H4 (cell line): Measurements from ENCODE around the gene PREX1. TPM values are rescaled to one million over a fixed set of nuclear protein-coding genes. Genes with fewer than 3 reads are reported as not detected.

Experiments
- DNase-seq: peaks from one replicate; pipeline ENCODE4 v3.0.0-alpha.2; 2015; ENCODE audit warnings: low spot score
- total RNA-seq: library from RNA; depleted of rRNA; stranded (reverse); fragments of >200 nt; shearing (Covaris generic); gene quantifications from 2 replicates; pipeline ENCODE4 v1.2.3, GENCODE V29; 2014

PREX1 gene
- total RNA-seq, 1 experiment from 2014 or later, result 3.1 TPM

GRCh38 chr20:48703511-48704219 lies 124.1 kb downstream of the PREX1 start:
- DNase-seq, result no peak

GRCh38 chr20:48703107-48703506 lies 124.7 kb downstream of the PREX1 start:
- DNase-seq, result no peak

GRCh38 chr20:48702455-48702913 lies 125.3 kb downstream of the PREX1 start:
- DNase-seq, result no peak

DNA sequence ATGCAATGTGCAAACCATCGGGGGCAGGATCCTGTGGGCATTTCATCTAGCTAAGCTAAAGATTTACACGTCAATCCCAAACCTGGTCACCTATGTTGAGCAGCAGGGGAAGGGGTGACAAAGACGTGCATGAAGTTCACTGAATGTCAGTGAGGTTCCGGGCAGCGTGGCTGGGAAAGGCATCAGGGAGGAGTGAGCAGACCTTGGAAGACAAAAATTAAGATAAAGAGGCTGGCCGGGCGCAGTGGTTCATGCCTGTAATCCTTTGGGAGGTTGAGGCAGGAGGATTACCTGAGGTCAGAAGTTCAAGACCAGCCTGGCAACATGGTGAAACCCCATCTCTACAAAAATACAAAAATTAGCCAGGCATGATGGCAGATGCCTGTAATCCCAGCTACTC lies 126.1 kb downstream of the PREX1 start:
- DNase-seq, result no peak

DNA sequence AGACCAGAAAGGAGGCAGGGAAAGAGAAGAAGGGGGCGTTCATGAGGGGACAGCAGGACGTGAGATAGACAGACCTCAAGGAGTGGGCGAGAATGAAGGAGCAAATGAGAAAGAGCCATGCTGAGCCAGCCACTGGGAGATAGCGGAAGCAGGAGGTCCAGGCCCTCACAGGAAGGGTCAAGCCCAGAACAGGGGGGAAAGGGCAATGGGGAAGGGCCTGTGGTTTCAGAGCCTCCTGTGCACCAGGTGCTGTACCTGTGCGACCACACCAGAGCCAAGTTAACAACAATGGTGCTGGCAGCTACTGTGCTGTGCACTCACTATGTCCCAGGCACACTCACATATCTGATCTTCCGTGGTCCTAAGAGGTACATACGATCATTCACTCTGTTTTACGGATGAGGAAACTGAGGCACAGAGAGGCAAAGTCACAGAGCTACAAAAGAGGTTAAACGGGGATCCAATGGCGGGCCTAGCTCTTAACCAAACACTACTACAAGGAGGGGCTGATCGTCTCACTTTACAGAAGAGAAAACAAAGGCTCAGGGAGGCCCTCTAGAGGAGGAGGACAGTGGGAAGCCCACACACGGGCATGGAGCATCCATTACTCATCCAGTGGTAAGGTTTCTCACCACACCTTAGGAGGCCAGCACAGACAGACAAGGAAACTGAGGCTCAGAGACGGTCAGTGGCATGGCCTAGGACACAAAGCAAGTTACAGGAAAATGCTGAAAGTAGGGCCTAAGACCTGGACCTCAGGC lies 129.1 kb downstream of the PREX1 start:
- no peak for DNase-seq

DNA sequence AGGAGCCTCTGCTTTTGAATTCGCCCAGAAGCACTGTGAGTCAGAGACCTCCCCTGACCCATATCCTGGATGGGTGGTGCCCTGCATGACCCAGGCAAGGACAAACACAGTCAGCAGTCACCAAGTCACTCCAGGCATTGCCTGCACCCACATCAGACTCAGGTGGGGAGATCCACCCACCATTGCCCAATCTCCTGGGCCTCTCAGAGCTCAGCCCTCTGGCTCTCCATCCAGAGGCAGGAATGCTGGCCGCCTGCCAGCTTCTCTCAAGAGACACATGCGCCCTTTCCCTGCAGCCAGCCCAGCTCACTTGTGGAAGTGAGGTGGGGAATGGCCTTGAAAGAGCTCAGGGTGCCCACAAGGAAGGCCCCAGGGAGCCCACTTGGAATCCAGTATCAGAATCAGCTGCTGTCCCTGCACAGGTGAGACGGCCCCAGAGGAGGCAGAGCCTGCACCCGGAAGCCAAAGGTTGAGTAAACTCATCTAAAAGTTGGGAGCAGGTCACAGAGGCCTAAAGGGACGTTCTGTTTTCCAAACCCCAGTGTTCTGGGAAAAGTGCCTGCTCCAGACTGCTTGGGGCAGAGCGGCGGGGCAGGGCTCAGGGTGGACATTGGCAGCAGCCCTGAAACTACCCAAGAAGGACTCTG lies 129.8 kb downstream of the PREX1 start:
- peak; percentile 73 for DNase-seq

DNA sequence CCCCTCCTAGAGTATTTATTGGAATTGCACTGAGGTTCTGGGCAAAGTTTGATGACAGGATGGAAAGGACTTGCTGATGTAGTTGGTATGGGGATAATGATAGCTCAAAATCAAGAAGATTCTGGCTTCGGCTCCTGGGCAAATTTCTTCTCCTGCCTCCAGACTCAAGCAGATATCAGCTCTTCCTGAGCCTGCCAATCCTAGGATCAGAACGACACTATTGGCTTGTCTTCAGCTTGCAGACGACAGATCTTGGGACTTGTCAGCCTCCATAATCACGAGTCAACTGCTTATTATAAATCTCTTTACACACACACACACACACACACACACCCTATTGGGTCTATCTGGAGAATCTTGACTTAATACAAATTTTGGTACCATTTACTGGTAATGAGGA lies 131.1 kb downstream of the PREX1 start:
- DNase-seq, result no peak

- no peak for DNase-seq
These were observed 132.1 kb downstream of the PREX1 start for GRCh38 chr20:48695738-48696137.

DNA sequence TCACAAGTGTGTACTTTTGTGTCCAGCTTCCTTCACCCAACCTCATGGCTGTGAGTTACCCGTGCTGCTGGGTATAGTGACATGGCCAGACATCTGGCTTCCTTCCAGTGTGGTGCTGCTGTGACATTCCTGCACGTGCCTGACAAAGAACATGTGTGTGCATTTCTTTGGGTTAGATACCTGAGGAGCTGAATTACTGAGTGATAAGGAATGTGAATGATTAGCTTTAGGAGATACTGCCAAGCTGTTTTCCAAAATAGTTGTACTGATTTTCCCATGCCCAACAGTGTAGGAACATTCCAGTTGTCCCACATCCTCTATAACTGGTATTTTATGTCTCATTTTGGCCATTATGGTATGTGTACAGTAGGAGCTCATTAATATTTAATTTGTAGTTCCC lies 132.5 kb downstream of the PREX1 start:
- no peak for DNase-seq

DNA sequence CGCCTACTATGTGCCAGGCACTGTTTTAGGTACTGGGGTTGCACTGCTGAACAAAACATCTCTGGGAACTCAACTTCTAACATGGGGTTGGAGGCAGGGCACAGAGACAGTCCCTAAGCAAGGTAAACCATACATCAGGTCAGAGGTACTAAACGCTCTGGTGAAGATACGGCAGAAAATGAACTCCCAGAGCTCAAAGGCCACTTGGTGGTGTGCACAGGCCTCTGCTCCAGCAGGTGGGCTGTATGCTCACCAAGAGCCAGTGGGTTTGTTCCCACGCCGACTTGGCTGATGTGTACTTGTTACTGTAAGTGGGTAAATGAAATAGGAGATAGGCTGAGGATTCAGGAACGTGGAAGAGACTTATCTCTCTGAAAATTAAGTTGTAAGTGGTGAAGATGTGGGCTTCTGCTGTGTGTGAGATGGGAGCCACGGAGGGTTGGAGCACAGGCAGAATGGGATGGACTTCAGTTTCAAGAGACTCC lies 133.4 kb downstream of the PREX1 start:
- DNase-seq, result no peak

GRCh38 chr20:48691523-48691922 lies 136.3 kb downstream of the PREX1 start:
- no peak for DNase-seq

GRCh38 chr20:48690888-48691287 lies 136.9 kb downstream of the PREX1 start:
- no peak for DNase-seq

DNA sequence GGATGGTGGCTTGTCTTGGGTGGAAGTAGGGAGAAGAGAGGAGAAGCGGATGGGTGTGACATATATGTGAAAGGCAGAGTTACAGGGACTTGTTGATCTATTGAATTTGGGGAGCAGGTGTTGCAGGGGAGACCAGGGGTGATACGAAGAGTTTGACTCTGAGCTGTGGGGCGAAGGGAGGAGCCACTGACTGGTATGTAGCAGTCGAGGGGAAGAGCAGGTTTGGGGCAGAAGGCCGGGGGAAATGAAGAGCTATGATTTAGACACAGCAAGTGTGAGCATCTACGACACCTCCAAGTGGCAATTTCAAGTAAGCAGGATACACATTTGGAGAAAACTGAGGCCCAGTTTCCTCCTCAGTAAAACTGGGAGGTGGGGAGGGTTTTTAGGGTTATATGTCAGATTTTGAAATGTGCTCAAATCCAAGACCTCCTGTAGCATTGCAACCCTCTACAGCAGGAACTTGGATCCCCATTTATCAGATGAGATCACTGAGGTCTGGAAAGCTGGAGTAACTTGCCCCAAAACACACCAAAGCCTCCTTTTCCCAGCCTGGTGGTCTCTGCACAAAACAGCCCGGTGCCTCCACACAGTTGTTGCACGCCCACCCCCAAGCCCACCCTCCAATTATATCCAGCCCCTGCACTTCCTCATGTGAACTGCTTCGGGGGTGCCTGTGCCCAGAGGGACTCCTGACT lies 137.8 kb downstream of the PREX1 start:
- DNase-seq, result no peak

GRCh38 chr20:48689388-48689787 lies 138.4 kb downstream of the PREX1 start:
- DNase-seq, result no peak

- DNase-seq, result no peak
These were observed 139.2 kb downstream of the PREX1 start for GRCh38 chr20:48688579-48688978.

- no peak for DNase-seq
These were observed 140.5 kb downstream of the PREX1 start for GRCh38 chr20:48687117-48687800.

- no peak for DNase-seq
These were observed 141.3 kb downstream of the PREX1 start for GRCh38 chr20:48686238-48687116.

GRCh38 chr20:48685300-48685699 lies 142.5 kb downstream of the PREX1 start:
- DNase-seq, result no peak

- no peak for DNase-seq
These were observed 143.2 kb downstream of the PREX1 start for GRCh38 chr20:48684501-48685041.
